GM18508 (cell line): ENCODE data around the gene ENOX1.
"Not testable (repeated sequence)": the region's sequence is repeated elsewhere in the genome, so short reads cannot be mapped to it uniquely, and the experiment has no call there.

ENCODE experiments used
- ATAC-seq: cut with Tn5 transposase; IDR thresholded peaks from one replicate; pipeline ENCODE4 v1.9.1; 2021; ENCODE audit warnings: moderate number of reproducible peaks; ENCODE audit not compliant: insufficient read depth, unreplicated experiment

Gene ENOX1

DNA sequence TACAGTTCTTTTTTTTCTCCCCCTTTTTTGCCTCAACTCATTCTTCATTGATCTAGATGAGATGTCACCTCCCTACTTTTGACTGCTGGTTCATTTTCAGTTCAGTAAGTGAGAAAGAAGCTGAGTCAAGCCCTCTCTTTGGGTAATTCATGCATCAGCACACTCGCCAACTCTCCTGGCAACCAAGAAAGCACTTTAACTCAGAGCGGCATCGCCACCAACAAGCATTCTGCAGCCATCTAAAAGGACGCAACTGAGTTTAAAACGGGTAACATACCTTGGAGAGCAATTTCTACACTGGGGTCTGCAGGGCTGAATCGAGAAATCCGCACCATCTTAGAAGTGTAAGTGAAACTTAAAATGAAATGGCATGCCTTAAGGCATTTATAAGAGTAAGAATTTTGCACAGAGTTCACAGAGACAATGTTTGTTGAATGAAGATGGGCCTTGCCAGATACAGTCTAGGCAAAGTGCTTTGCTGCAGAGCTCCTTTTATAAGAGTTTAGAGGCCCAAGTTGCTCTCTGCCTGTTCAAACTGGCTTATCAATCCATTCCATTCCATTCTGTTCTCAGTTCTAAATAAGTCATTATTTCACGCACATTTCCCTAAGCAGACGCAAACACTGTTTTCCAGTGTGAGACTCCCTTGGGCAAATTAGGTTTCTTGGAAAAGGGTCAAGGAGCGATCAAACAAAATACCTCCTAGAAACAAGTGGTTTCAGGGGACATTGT is 338.0 kb downstream of the ENOX1 start:
- no peak for ATAC-seq

DNA sequence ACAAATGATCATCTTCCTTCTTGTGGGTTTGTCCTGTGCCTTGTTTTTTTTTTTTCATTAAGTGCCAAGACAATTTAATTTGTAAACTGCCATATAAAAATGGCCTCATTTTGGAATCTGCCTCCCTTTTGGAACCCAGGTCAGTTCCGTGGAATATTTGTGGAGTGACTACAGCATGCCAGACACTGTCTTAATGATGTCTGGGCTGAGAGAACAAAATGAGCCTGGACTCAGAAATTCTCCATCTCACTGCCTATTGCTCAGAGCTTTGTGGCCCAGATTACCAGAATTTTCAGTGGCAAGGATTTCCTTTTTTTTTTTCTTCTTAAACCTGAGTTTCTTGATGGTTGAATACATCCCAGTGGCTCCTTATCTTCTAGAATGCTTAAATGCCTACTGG is 340.6 kb downstream of the ENOX1 start:
- no peak for ATAC-seq

DNA sequence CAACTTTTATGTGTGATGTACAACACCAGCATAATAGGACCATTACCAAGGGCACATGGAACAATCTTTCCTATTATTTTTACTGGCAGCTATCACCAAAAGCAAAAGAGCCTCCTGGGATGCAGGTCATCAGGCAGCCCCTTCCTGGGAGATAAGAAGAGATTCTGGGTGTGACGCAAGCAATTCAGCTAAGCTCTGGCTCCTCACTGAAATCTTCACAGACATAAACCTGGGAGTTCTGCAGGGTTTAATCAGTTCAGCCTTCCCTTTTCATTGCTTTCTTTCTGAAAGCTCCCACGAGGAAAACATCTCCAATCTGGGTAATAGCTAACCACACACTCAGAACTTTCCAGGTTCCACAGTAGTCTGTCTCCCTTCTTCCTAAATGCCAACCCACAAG is 341.1 kb downstream of the ENOX1 start:
- no peak for ATAC-seq

DNA sequence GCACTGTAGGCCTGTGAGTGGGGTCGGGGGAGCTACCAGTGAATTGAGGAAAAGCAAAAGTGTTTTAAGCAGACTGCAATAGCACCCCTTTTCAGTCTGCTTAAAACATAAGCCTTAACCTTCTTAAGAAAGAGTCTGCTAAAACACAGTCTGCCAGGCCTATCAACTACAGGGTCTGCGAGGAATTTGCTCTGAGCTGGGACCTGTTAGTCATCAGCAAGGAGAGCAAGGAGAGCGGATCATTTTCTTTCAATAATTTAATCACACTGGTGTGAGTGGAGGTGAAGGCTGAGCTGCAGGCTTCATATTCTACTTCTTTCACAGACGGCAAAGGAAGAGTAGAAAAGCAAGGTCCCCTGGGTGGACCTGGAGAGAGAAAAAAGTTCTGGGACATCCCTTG is 342.7 kb downstream of the ENOX1 start:
- no peak for ATAC-seq

DNA sequence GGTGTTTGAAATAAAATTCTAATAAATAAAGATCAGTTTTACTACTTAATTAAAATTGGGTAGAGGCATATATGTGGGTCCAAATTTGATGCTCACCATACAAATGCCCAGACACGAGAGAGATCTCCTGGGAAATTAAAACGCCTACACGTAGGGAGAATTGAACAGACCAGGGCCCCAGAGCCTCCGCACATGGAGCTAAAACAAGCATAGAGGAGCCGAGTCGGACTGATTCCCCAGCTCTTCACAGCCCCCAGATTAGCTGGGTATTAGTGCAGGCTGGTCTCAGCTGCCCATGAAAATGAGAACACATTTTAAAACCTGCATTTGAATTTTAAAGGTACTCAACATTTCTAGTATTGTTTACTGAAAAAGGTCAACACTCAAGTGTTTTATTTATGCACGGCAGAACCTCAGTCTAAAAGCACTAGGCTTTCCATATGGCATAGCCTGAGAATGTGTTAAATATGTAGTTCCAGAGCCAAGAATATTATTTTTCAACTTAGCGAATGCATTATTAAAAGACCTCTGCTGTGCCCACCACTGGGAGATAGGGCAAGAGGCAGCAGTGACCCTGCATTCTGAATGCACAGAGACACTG is 344.8 kb downstream of the ENOX1 start:
- no peak for ATAC-seq

DNA sequence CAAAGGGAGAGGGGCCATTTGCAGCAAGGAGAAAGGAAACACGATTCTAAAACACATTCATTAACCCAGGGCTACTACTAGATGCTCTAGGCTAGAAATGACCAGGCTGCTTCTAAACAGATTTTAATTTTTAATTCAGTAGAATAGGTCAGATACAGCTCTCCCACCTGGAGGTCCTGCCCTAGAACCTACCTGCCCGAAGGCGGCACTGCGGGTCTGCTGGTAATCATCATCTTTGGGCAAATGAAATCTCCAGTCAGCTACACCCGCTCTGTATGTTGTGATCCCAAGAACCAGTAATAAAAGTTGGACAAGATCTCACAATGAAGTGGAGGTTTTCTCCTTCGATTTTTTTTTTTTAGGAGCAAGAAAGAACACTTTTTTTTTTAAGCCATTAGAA is 345.3 kb downstream of the ENOX1 start:
- no peak for ATAC-seq

DNA sequence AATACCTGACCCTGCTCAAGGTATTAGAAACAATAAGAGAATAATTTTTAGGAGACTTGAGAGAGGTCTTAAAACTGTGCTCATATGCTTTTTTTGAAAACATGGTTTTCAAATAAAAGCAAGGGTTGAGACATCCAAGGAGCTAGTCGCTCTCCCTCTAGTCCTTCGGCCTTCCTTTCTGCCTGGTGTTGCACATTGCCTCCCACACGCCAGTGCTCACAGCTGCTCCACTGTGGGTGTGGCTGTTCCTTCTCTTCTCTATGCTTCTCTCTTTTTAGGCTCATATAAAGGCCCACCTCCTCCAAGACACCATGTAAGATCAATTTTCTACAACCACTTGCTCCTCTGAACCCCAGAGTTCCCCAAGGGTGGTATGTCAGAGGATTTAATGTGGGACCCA is 352.6 kb downstream of the ENOX1 start:
- ATAC-seq, result no peak

DNA sequence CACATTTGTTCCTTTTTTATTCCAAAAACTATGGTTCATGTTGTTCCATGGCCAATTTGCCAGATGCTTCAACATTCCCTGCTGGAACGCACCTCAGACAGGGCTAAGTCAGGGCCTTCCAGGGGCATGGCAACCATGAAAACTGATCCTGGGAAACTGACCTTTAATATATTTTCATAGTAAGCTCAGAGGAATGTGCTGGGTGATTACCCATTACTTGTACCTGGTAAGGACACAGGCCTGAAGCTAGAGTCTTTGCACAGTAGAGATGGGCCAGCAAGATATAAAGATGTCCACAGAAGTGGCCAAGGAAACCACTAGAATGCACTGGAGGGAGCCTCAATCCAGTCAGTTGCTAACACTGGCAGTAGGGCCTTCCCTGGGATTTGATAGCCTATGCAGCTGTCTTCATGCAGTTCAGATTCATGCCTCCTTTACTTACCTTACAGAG is 353.1 kb downstream of the ENOX1 start:
- no peak for ATAC-seq

DNA sequence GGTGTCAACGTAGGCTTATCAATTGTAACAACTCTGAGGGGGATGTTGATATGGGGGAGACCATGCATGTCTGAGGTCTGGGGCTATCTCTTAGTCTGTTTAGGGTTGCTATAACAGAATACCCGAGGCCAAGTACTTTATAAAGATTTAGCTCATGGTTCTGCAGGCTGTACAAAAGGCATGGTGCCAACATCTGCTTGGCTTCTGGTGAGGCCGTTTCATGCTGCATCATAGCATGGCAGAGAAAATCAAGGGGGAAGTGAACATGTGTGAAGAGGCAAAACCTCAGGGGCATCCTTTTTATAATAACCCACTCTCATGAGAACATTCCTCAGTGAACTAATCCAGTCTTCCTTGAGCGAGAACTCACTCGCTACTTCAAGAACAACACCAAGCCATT is 353.8 kb downstream of the ENOX1 start:
- ATAC-seq, result no peak

DNA sequence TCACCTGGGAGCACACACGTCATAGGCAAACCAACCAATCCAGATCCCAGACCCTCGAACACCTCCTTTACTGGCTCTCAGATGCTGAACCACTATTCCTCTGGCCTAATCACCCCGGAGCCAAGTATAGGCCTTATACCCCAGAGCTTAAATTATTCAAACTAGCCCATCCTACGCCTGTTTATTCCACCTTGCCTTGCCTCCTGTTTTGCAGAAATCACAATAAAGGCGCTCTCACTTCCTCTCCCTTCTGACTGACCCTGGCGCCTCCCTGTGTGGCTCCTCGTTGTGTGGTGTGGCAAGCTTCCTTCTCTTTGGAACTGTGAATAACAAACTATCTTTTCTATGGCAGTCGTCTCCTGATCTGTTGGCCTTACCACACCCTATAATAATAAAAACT is 354.9 kb downstream of the ENOX1 start:
- ATAC-seq, result no peak

DNA sequence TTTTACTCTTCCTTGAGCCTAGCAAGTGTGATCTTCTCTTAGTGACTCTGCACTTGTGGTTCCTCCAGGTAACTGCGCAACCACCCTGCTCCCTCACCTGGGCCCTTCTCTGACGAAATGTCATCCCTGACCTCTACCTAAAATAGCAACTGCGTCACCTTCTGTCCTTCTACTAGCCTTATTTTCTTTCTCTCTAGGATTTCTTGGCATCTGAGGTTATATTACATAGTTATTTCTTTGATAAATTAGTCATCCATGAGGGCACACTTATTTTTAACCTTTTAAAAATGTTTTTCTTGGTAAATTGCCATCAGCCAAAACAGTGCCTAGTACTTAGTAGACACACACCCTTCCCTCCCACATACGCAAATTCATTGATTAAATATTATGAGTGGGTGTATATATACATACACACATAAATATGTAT is 355.5 kb downstream of the ENOX1 start:
- ATAC-seq, result no peak

DNA sequence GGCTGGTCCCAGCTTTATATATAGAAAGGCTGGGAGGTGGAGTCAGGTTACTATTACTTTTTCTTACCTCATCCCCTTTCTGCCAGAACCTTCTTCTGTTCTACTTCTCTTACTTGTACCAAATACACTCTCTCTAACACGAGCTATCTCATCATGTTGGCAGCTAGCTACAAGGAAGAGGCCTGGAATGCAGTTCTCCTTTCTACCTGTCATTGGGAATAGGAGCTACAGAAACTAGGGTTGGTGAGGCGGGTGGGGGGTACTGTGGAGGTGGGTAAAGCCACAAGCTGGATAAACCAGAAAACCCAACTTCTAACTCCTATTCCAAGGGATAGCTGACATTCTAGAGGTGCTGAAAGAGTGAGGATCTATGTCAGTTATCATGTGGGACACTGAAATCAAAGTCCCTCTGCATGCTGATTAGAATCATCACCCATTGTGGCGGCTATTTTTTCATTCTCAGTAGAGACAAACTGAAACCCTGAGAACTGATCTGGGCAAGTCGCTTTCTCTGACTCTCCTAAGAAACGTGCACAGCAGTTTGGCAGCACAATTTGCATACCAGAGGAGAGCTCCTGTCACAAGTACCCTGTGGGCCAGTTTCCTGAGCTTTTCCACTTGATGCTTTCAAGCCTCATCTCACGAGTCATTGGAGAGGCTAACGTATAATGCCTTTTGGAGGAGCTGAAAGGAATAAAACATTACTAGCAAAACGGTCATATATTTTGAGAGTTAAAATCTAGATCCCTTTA is 358.1 kb downstream of the ENOX1 start:
- ATAC-seq, result no peak

DNA sequence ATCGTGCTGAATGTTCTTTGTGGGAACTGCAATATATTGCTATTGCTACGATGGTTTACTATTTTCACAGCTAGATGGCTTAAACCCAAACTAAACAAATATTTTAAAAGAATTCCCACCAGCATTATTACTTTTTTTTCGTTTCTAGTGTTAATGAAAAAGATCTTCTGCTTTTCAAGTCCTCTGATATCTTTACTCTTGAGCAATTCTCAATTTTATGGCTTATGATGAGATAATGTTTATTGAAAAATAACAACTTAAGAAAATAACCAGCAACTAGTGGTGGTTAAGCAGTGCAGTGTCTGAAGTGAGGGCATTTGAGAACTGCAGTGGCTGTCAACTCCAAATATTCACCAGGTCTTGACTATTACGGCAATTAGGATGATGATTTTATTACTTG is 360.4 kb downstream of the ENOX1 start:
- no peak for ATAC-seq

DNA sequence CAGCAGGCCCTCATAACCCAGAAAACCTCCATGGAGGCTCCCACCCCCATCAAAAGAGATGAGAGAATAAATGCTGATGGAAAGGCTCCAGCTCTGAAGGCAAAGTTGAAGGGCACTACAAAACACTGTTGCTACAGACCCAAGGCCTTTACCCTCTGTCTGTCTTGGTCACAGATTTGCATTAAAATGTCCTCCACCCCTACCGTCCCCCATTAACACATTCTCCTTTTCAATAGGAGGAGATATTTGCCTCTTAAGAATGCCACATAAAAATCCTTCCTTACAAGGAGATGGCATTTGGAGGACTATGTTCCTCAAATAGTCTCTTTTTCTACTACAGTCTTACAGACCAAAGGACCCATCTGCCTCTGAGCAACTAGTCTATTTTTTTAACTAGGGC is 361.5 kb downstream of the ENOX1 start:
- ATAC-seq, result no peak

DNA sequence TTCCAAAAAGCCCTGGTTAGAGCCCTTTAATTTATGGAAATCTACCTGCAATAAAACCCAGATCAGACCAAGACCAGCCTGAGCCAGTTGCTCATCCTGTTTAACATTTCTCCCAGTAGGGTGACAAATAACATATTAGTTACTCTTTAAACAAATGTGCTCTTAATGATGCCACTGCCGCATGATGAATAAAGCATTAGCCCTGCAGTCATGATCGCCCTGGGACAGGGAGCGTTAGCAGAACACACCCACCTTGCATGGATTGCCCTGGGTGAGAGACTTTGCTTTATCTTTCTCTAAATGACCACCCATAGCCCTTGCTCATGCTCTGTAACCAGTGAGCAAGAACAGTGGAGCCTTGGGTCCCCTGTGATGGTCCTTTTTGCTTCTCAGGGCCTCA is 362.4 kb downstream of the ENOX1 start:
- no peak for ATAC-seq

DNA sequence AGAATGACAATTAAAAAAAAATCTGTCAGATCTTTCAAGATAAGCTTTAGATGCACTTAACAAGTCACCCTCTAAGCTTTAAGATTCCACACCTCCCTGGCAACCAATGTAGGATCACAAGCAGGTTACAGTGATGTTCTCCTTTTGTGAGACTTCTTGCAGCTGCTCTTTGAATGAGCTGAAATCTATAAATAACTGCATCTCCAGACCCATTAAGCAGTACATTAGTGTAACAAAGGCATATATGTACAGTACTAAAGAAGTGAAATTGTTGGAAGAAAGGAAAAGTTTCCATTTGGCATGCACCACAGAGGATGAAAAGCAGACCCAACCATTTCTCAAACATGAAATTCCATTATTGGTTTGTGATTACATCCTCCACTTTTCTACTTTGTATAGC is 364.7 kb downstream of the ENOX1 start:
- ATAC-seq, result no peak

DNA sequence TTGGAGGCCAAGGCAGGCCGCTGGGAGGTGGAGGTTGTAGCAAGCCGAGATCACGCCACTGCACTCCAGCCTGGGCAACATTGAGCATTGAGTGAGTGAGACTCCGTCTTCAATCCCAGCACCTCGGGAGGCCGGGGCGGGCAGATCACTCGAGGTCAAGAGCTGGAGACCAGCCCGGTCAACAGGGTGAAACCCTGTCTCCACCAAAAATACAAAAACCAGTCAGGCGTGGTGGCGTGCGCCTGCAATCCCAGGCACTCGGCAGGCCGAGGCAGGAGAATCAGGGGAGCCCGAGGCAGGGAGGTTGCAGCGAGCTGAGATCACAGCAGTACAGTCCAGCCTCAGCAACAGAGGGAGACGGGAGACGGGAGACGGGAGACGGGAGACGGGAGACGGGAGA is 369.9 kb downstream of the ENOX1 start:
- not testable (repeated sequence) for ATAC-seq

DNA sequence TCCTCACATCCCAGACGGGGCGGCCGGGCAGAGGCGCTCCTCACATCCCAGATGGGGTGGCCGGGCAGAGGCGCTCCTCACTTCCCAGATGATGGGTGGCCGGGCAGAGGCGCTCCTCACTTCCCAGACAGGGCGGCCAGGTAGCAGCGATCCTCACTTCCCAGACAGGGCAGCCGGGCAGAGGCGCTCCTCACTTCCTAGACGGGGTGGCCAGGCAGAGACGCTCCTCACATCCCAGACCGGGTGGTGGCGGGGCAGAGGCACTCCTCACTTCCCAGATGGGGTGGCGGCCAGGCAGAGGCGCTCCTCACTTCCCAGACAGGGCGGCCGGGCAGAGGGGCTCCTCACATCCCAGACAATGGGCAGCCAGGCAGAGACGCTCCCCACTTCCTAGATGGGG is 370.4 kb downstream of the ENOX1 start:
- not testable (repeated sequence) for ATAC-seq

DNA sequence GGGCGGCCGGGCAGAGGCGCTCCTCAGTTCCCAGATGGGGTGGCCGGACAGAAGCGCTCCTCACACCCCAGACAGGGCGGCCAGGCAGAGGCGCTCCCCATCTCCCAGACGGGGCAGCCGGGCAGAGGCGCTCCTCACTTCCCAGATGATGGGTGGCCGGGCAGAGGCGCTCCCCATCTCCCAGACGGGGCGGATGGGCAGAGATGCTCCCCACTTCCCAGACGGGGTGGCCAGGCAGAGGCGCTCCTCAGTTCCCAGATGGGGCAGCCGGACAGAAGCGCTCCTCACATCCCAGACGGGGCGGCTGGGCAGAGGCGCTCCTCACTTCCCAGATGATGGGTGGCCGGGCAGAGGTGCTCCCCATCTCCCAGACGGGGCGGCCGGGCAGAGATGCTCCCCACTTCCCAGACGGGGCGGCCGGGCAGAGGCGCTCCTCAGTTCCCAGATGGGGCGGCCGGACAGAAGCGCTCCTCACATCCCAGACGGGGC is 370.8 kb downstream of the ENOX1 start:
- not testable (repeated sequence) for ATAC-seq

DNA sequence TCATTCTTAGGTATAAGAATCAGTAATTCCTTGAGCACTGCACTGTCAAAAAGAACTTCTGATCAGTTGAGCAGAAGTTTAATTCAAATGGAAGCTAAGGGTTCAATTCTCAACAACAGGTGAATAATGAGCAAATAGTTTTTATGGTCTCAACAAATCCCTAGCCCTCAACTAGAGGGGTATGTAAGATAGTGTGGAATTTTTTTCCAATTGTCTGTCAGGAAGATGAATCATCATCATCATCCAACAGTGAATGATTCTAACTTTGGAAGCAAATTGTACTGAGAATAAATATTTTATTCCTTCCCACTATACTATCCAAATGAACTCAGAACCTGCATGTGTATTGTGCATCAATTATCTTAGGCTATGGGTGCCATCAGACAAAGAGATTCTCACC is 372.7 kb downstream of the ENOX1 start:
- ATAC-seq, result no peak

DNA sequence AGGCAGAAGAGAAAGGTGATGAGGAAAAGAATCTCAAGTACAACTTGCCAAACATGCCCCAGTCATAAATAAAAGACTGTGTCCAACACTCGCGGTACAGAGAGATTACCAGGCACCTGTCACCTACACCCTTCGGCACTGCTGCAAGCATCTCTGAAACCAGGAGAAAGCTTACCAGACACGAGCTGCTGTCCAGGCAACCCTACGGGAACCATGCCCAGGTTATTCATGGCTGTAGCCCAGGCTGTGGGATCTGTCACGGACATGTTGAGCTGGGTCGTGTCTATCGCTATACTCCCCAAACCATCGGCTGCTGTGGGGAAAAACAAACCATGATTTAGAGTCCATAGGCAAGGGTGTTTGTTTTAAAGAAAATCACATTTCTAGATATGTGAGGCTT is 375.0 kb downstream of the ENOX1 start:
- no peak for ATAC-seq
